IMR-90 (cell line): Measurements from ENCODE around the gene WFDC12. TPM values are rescaled to one million over a fixed set of nuclear protein-coding genes. Genes with fewer than 3 reads are reported as not detected.

Experiments
- ATAC-seq: fragments of 200-7000 bp; cut with Tn5 transposase; 2 replicates; pipeline ENCODE4 v1.9.1; 2020; ENCODE audit warnings: low read depth, mild to moderate bottlenecking, moderate library complexity
- BruUV-seq: library from RNA; stranded (reverse); fragments of 400-500 nt; replicated peaks from 2 replicates; lab custom pipeline; 2021; lab: Mats Ljungman, UMichigan
- CTCF ChIA-PET: fragments of 300-600 bp; formaldehyde crosslinking; extraction: SDS; loops from one replicate; lab custom pipeline; 2021; ENCODE audit warnings: antibody characterized with exemption; lab: Yijun Ruan, JAX
- POLR2A ChIA-PET: fragments of 300-600 bp; sonication (Branson Sonifier 250); formaldehyde crosslinking; loops from one replicate; lab custom pipeline; 2022; ENCODE audit warnings: antibody characterized with exemption; ENCODE audit not compliant: unreplicated experiment; lab: Charles Lee
- DNase-seq: peaks from one replicate; pipeline ENCODE4 v3.0.0; 2013
- H2AFZ ChIP-seq: replicated peaks from 2 replicates; pipeline ENCODE3; 2013; ENCODE audit warnings: low read length, mild to moderate bottlenecking; ENCODE audit not compliant: poor library complexity
- H2AK5ac ChIP-seq: 2 replicates; pipeline ENCODE4 v1.6.1; 2013; ENCODE audit warnings: low read depth, low read length, inconsistent platforms
- H2AK9ac ChIP-seq: replicated peaks from 2 replicates; pipeline ENCODE3; 2013; ENCODE audit warnings: mild to moderate bottlenecking, low read depth, low read length, moderate library complexity; ENCODE audit not compliant: poor library complexity
- H2BK120ac ChIP-seq: 2 replicates; pipeline ENCODE4 v1.6.1; 2013; ENCODE audit warnings: low read depth, low read length, inconsistent platforms
- H2BK15ac ChIP-seq: 3 replicates; pipeline ENCODE4 v1.6.1; 2013; ENCODE audit warnings: low read depth, low read length, inconsistent platforms
- H2BK20ac ChIP-seq: 2 replicates; pipeline ENCODE4 v1.6.1; 2013; ENCODE audit warnings: low read depth, mild to moderate bottlenecking, inconsistent platforms, low read length, moderate library complexity
- H2BK5ac ChIP-seq: 2 replicates; pipeline ENCODE4 v1.6.1; 2013; ENCODE audit warnings: mild to moderate bottlenecking, low read depth, low read length, inconsistent platforms; ENCODE audit not compliant: poor library complexity, severe bottlenecking
- H3K14ac ChIP-seq: replicated peaks from 2 replicates; pipeline ENCODE4 v1.6.1; 2013; ENCODE audit warnings: low read depth, low read length, inconsistent platforms
- H3K18ac ChIP-seq: 2 replicates; pipeline ENCODE4 v1.6.1; 2013; ENCODE audit warnings: low read depth, low read length, control low read depth
- H3K23ac ChIP-seq: 2 replicates; pipeline ENCODE4 v1.6.1; 2013; ENCODE audit warnings: low read depth, low read length, inconsistent platforms
- H3K27ac ChIP-seq: 2 replicates; pipeline ENCODE4 v1.5.1; 2013; ENCODE audit warnings: mild to moderate bottlenecking, control low read depth, low read length; ENCODE audit not compliant: insufficient read depth
- H3K27me3 ChIP-seq: 2 replicates; pipeline ENCODE4 v1.6.1; 2013; ENCODE audit warnings: low read length; ENCODE audit not compliant: control insufficient read depth, insufficient read depth
- H3K36me3 ChIP-seq: 2 replicates; pipeline ENCODE4 v1.6.1; 2013; ENCODE audit warnings: low read length, mixed read lengths; ENCODE audit not compliant: control insufficient read depth, insufficient read depth
- H3K4ac ChIP-seq: 2 replicates; pipeline ENCODE4 v1.6.1; 2013; ENCODE audit warnings: low read depth, low read length, inconsistent platforms
- H3K4me1 ChIP-seq: 2 replicates; pipeline ENCODE4 v1.6.1; 2013; ENCODE audit warnings: low read length, mixed read lengths; ENCODE audit not compliant: control insufficient read depth, insufficient read depth
- H3K4me2 ChIP-seq: 2 replicates; pipeline ENCODE4 v1.6.1; 2013; ENCODE audit warnings: low read depth, mild to moderate bottlenecking, control low read depth, low read length, moderate library complexity
- H3K4me3 ChIP-seq: 2 replicates; pipeline ENCODE4 v1.5.1; 2013; ENCODE audit warnings: low read depth, mild to moderate bottlenecking, control low read depth, low read length, moderate library complexity; ENCODE audit not compliant: insufficient read depth
- H3K56ac ChIP-seq: 2 replicates; pipeline ENCODE4 v1.6.1; 2013; ENCODE audit warnings: low read length, inconsistent platforms; ENCODE audit not compliant: insufficient read depth; ENCODE audit errors: extremely low read depth
- H3K79me1 ChIP-seq, 2 experiments: 2 replicates each; pipeline ENCODE4 v1.6.1; 2013; ENCODE audit warnings: low read length in 2 of 2, inconsistent platforms in 1 of 2, low read depth in 1 of 2
- H3K9ac ChIP-seq: 2 replicates; pipeline ENCODE4 v1.6.1; 2013; ENCODE audit warnings: low read depth, low read length, control low read depth
- H3K9me1 ChIP-seq: 2 replicates; pipeline ENCODE4 v1.6.1; 2013; ENCODE audit warnings: low read length, inconsistent platforms; ENCODE audit not compliant: insufficient read depth
- H3K9me3 ChIP-seq: 2 replicates; pipeline ENCODE4 v1.6.1; 2013; ENCODE audit warnings: low read length; ENCODE audit not compliant: control insufficient read depth, insufficient read depth
- H4K20me1 ChIP-seq: 2 replicates; pipeline ENCODE4 v1.6.1; 2013; ENCODE audit warnings: low read length, inconsistent platforms; ENCODE audit not compliant: insufficient read depth
- H4K5ac ChIP-seq: 2 replicates; pipeline ENCODE4 v1.6.1; 2013; ENCODE audit warnings: mild to moderate bottlenecking, low read depth, low read length, control low read depth
- H4K8ac ChIP-seq, 2 experiments: 2 replicates each; pipeline ENCODE4 v1.6.1; 2013; ENCODE audit warnings: low read depth in 2 of 2, low read length in 2 of 2, control low read depth in 1 of 2, inconsistent platforms in 1 of 2
- H4K91ac ChIP-seq: 2 replicates; pipeline ENCODE4 v1.6.1; 2013; ENCODE audit warnings: low read depth, low read length, inconsistent platforms; ENCODE audit not compliant: insufficient read depth
- BHLHE40 ChIP-seq: fragments of 150-350 bp; IDR thresholded peaks from 2 replicates; pipeline ENCODE4 v1.6.1; 2016; ENCODE audit warnings: mild to moderate bottlenecking, low read depth, low read length
- CEBPB ChIP-seq: IDR thresholded peaks from 2 replicates; pipeline ENCODE4 v1.6.1; 2012; ENCODE audit warnings: low read depth, low read length, improper control_type of control experiment
- MAFK ChIP-seq: IDR thresholded peaks from 2 replicates; pipeline ENCODE4 v1.6.1; 2012; ENCODE audit warnings: low read depth, low read length, improper control_type of control experiment
- NFE2L2 ChIP-seq: fragments of 150-350 bp; IDR thresholded peaks from 2 replicates; pipeline ENCODE4 v1.6.1; 2016; ENCODE audit warnings: low read depth, mild to moderate bottlenecking, low read length
- RAD21 ChIP-seq: IDR thresholded peaks from 2 replicates; pipeline ENCODE4 v1.6.1; 2012; ENCODE audit warnings: low read length, improper control_type of control experiment
- RCOR1 ChIP-seq: IDR thresholded peaks from 2 replicates; pipeline ENCODE4 v1.6.1; 2012; ENCODE audit warnings: mild to moderate bottlenecking, low read length, improper control_type of control experiment; ENCODE audit not compliant: insufficient replicate concordance
- WGBS, 2 experiments: methylation state at CpG; one replicate each; pipeline versions ENCODE4 v1.1.5 to v1.1.7; 2013; ENCODE audit warnings: missing lambda C conversion rate in 2 of 2; ENCODE audit not compliant: insufficient read length in 1 of 2; ENCODE audit errors: extremely low coverage in 2 of 2; 5-methylcytosine and 5-hydroxymethylcytosine counted together
- dilution Hi-C: fragments of 300-500 bp; cut with HindIII; formaldehyde crosslinking; loops from one replicate; pipeline ENCODE4 v1.14.3; 2018; ENCODE audit warnings: low sequenced_read_pairs; ENCODE audit not compliant: unreplicated experiment
- in situ Hi-C: fragments of 300-500 bp; cut with MboI; formaldehyde crosslinking; loops from 3 replicates; pipeline ENCODE4 v1.14.3; 2019; ENCODE audit warnings: low sequenced_read_pairs, inconsistent platforms, mixed read lengths
- intact Hi-C: fragments of 100-400 bp; cut with micrococcal nuclease; formaldehyde crosslinking; loops from 2 replicates; pipeline ENCODE4 v1.10.0; 2022
- polyA plus RNA-seq, 3 experiments: library from polyadenylated mRNA; depleted of rRNA; stranded (reverse); fragments of >200 nt; gene quantifications; 2 replicates each; pipeline ENCODE4 v1.2.3, GENCODE V29; 2012; ENCODE audit warnings: low replicate concordance in 1 of 3
- total RNA-seq: library from RNA; depleted of rRNA; stranded (reverse); fragments of >200 nt; gene quantifications from 2 replicates; pipeline ENCODE4 v1.2.3, GENCODE V29; 2012
- TF ChIP-seq, protein P1 (sequence below): fragments of 150-350 bp; IDR thresholded peaks from 2 replicates; pipeline ENCODE4 v1.6.1; 2016; ENCODE audit warnings: low read depth, mild to moderate bottlenecking, low read length, moderate library complexity, borderline replicate concordance
- TF ChIP-seq, protein P2 (sequence below): fragments of 150-350 bp; IDR thresholded peaks from 2 replicates; pipeline ENCODE4 v1.6.1; 2017; ENCODE audit warnings: mild to moderate bottlenecking, antibody characterized with exemption, low read length, low read depth

The WFDC12 gene
- total and polyA plus RNA-seq, 2 of the 4 experiments (the other 2 are of a cell fraction) = not detected

DNA sequence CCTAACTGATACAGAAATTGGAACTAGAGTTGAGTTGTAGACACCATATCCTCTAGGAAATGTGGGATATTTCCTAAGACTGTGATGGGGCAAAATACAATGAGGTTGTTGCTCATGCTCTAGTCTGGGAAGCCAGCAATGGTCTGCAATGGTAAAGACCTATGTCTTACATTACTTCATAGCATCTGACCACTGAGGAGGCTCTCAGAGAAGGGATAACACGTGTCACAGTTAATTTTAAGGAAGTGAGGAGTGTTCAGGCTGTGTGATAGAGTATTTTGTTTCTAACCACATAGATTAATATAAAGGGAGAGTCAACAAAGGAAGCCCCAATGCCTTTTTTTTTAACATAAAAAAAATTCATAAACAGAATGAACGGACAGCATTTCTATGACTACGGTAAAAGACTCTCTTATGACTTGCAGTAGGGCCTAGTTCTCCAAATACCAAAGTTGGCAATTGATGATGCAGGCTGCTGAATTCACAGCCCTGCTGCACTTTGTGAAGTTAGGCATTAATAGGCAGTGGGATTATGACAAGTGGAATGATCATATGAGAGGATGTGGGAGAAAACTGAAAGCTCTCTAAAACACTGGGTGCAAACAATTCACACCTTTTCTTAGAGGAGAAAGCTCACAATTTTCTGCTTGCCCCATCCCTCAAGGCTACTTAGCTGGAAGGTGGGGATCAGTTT lies 37.0 kb downstream of the WFDC12 start:
- Histone ChIP-seq H3K9me3 (no peaks in the 10 kb centered on the region), H2BK15ac (peak overlapping the region; percentile 60), H3K9ac (peak overlapping the region; percentile 38; the same call in 1 of the 2 replicates), H4K20me1 (no peaks in the 10 kb centered on the region), H2AK9ac (no peak overlapping the region), H3K4me2 (peak overlapping the region; percentile 24; the same call in 1 of the 2 replicates), H4K5ac (peak overlapping the region; percentile 77), H3K27me3 (no peaks in the 10 kb centered on the region), H3K9me1 (no peaks in the 10 kb centered on the region), H3K18ac (peak overlapping the region; percentile 88), H2BK20ac (peak overlapping the region; percentile 73), H3K14ac (0 out of 2 replicates have a peak overlapping the region, but pooled peaks have one; percentile 23), H2AFZ (no peak overlapping the region), H2BK120ac (peak overlapping the region; percentile 83), H3K4ac (peak overlapping the region; percentile 54; the same call in 1 of the 2 replicates), H3K79me1 (no peaks in the 10 kb centered on the region), H2BK5ac (peak overlapping the region; percentile 98), H3K4me3 (no peak overlapping the region), H3K23ac (no peak overlapping the region), H4K8ac (peak overlapping the region; percentile 52 to 80), H2AK5ac (peak overlapping the region; percentile 46; the same call in 1 of the 2 replicates), H3K56ac (peak overlapping the region; percentile 8; the same call in 1 of the 2 replicates), H3K27ac (peak overlapping the region; percentile 83), H3K36me3 (no peaks in the 10 kb centered on the region), H4K91ac (peak overlapping the region; percentile 84), H3K4me1 (peaks cover 11% of the 10 kb centered on the region)
- WGBS, 2 experiments = no CpG with 5 or more reads among the region's 3 CpGs
- POLR2A ChIA-PET = interaction anchor here (0.6 kb wide), 1 partner anchor 1630 kb away, joined by 3 read pairs; no protein-coding TSS in a partner anchor
- in situ Hi-C loops (loop anchor here (5.0 kb wide), 1 partner anchor 40 kb away; no protein-coding TSS in a partner anchor), dilution Hi-C loops (no loop called here), intact Hi-C loops (loop anchor here (5.0 kb wide), 1 partner anchor 35 kb away; no protein-coding TSS in a partner anchor)
- no peak for TF ChIP-seq CEBPB
- TF ChIP-seq NFE2L2 = no peak
- TF ChIP-seq, protein P1, sequence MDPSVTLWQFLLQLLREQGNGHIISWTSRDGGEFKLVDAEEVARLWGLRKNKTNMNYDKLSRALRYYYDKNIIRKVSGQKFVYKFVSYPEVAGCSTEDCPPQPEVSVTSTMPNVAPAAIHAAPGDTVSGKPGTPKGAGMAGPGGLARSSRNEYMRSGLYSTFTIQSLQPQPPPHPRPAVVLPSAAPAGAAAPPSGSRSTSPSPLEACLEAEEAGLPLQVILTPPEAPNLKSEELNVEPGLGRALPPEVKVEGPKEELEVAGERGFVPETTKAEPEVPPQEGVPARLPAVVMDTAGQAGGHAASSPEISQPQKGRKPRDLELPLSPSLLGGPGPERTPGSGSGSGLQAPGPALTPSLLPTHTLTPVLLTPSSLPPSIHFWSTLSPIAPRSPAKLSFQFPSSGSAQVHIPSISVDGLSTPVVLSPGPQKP = no peak
- TF ChIP-seq, protein P2, sequence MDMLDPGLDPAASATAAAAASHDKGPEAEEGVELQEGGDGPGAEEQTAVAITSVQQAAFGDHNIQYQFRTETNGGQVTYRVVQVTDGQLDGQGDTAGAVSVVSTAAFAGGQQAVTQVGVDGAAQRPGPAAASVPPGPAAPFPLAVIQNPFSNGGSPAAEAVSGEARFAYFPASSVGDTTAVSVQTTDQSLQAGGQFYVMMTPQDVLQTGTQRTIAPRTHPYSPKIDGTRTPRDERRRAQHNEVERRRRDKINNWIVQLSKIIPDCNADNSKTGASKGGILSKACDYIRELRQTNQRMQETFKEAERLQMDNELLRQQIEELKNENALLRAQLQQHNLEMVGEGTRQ = no peak
- no peak for TF ChIP-seq RCOR1
- no peak for TF ChIP-seq MAFK
- TF ChIP-seq RAD21 = no peak
- no peak for TF ChIP-seq BHLHE40
- CTCF ChIA-PET = interaction anchor here (1.0 to 1.3 kb wide), 2 partner anchors 11 to 25 kb away, joined by 3 read pairs; no protein-coding TSS in a partner anchor
- no TSS peak for BruUV-seq
- DNase-seq (no peak), ATAC-seq (no peak)
